ENCODE results near the gene ZSCAN12. TPM values are rescaled to one million over a fixed set of nuclear protein-coding genes. Genes with fewer than 3 reads are reported as not detected.

Gene ZSCAN12
- total and polyA plus RNA-seq, 2 of the 13 experiments (the other 11 are each of a cell fraction or from before 2014, with no cell fraction given): 2.8 to 8.9 TPM

GRCh38 chr6:28349892-28350737, 49.4 kb downstream of the ZSCAN12 start, which contains the start of gene ZKSCAN3 (continued):
- TF ChIP-seq MLXIP (CRISPR knock-in tag; IDR thresholded peaks at IDR 0.05; ENCODE audit: borderline replicate concordance) (no peak), SYNCRIP (IDR thresholded peaks at IDR 0.05; ENCODE audit: insufficient read depth, low read depth, low read length) (no peak), ZNF629 (CRISPR knock-in tag; conservative IDR thresholded peaks at IDR 0.05) (0 out of 2 replicates have a peak, but pooled peaks have one; percentile 51), ZBTB38 (CRISPR knock-in tag; IDR thresholded peaks at IDR 0.05) (peak; percentile 71), ZNF839 (CRISPR knock-in tag; IDR thresholded peaks at IDR 0.05; ENCODE audit: borderline replicate concordance) (peak; percentile 96; the same call in 1 of the 2 replicates), LCORL (IDR thresholded peaks at IDR 0.05) (no peak), LCORL (CRISPR knock-in tag; IDR thresholded peaks at IDR 0.05) (peak; percentile 59), SKI (IDR thresholded peaks at IDR 0.05; ENCODE audit: partially characterized antibody) (peak; percentile 20), RELA (CRISPR knock-in tag; IDR thresholded peaks at IDR 0.05) (no peak), MYC (CRISPR knock-in tag; IDR thresholded peaks at IDR 0.05; ENCODE audit: borderline replicate concordance) (peak; percentile 36; the same call in 1 of the 2 replicates), FOXK2 (IDR thresholded peaks at IDR 0.05) (no peak), SCMH1 (CRISPR knock-in tag; IDR thresholded peaks at IDR 0.05; ENCODE audit: borderline replicate concordance) (no peak), NONO (IDR thresholded peaks at IDR 0.05) (no peak), NONO (CRISPR knock-in tag; conservative IDR thresholded peaks at IDR 0.05) (peak; percentile 92), YEATS4 (CRISPR knock-in tag; IDR thresholded peaks at IDR 0.05; ENCODE audit: borderline replicate concordance) (peak; percentile 81), ZNF367 (CRISPR knock-in tag; IDR thresholded peaks at IDR 0.05; ENCODE audit: borderline replicate concordance) (no peak), ZNF276 (CRISPR knock-in tag; IDR thresholded peaks at IDR 0.05; ENCODE audit: low read depth) (no peak), ZNF781 (CRISPR knock-in tag; IDR thresholded peaks at IDR 0.05; ENCODE audit: borderline replicate concordance, not compliant biosample characterization) (peak; percentile 77), PITX1 (CRISPR knock-in tag; IDR thresholded peaks at IDR 0.05) (peak; percentile 38; the same call in 1 of the 2 replicates), HNF1B (CRISPR knock-in tag; IDR thresholded peaks at IDR 0.05) (peak; percentile 93), NFKB2 (CRISPR knock-in tag; IDR thresholded peaks at IDR 0.05; ENCODE audit: borderline replicate concordance) (peak; percentile 83; the same call in 1 of the 2 replicates), ZNF816 (CRISPR knock-in tag; IDR thresholded peaks at IDR 0.05; ENCODE audit: borderline replicate concordance) (peak; percentile 79; the same call in 1 of the 2 replicates)

Measured in HepG2 (cell line).